ENCODE results near the gene RAPGEF1. TPM values are rescaled to one million over a fixed set of nuclear protein-coding genes. Genes with fewer than 3 reads are reported as not detected.

Gene RAPGEF1
- total and polyA plus RNA-seq, 2 donors (not counting 3 experiments of a cell fraction or from before 2014, with no cell fraction given), result 50.0 to 124 TPM

DNA sequence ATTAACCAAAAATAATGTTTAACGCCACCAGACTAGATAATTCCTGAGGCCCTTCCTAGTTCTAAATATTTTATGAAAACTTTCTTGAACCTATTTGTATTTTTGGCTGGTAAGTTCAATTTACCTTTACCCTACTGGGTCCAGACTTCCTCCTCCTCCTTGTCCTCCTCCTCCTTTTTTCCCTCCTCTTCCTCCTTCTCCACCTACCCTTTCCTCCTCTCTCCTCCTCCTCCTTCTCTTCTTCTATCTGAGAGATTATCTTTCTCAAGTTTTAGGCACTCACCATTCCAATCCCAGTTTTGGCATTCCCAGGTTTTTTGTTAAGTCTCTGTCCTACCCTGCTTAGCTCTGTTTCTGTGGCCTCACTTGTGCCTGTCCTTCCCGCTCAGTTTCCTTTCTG, 24.7 kb upstream of the RAPGEF1 start:
- TF ChIP-seq FOS (IDR thresholded peaks at IDR 0.05; ENCODE audit: borderline replicate concordance, insufficient read depth, low read length), result no peak
- TF ChIP-seq EZH2 (IDR thresholded peaks at IDR 0.05; ENCODE audit: borderline replicate concordance, low read depth, low read length, severe bottlenecking), result no peak
- TF ChIP-seq MYC (IDR thresholded peaks at IDR 0.05; ENCODE audit: low read depth, low read length), result no peak
- Histone ChIP-seq H3K27ac (ENCODE audit: insufficient read depth, low read depth, low read length) (no peak overlapping the region), H3K27me3 (ENCODE audit: control insufficient read depth in 2 of 2, insufficient read depth in 2 of 2, low read length in 2 of 2) (peaks cover 0 to 6% of the 10 kb centered on the region in 2 experiments), H3K36me3 (ENCODE audit: control insufficient read depth in 2 of 2, extremely low read depth in 1 of 2, insufficient read depth in 2 of 2, low read length in 2 of 2) (no peaks in the 10 kb centered on the region), H3K4me3 (replicated peaks in 1 of 3; ENCODE audit: insufficient read depth in 1 of 3, low read depth in 1 of 3, low read length in 3 of 3) (no peak overlapping the region), H3K4me1 (ENCODE audit: control insufficient read depth, extremely low read depth, insufficient read depth, low read length) (no peaks in the 10 kb centered on the region), H2AFZ (ENCODE audit: low read depth, low read length) (no peak overlapping the region), H4K20me1 (replicated peaks; ENCODE audit: control insufficient read depth, extremely low read depth, insufficient read depth, low read length) (no peaks in the 10 kb centered on the region), H3K9me3 (replicated peaks; ENCODE audit: control insufficient read depth, insufficient read depth, low read length) (no peaks in the 10 kb centered on the region), H3K4me2 (ENCODE audit: insufficient read depth, low read length) (no peak overlapping the region), H3K9me1 (replicated peaks; ENCODE audit: control insufficient read depth, extremely low read depth, insufficient read depth, low read length) (no peaks in the 10 kb centered on the region), H3K9ac (replicated peaks; ENCODE audit: extremely low read depth, insufficient read depth, low read length) (no peak overlapping the region), H3K79me2 (ENCODE audit: control insufficient read depth, insufficient read depth, low read length) (no peaks in the 10 kb centered on the region)
- no peak for FAIRE-seq
- dilution Hi-C loops (cut with MboI; ENCODE audit: extremely low pct_ligation_motif_present, low sequenced_read_pairs) (no loop called here), intact Hi-C loops (cut with micrococcal nuclease) (no loop called here)
- POLR2A ChIA-PET, result no interaction called here
- BruUV-seq (replicated peaks), result no TSS peak
- DNase-seq (ENCODE audit: low read depth, low spot score), result no peak
- CTCF ChIA-PET, result interaction anchor here (1.2 to 11.6 kb wide), 6 partner anchors 403 to 504 kb away, joined by 4 to 234 read pairs (median 10); no protein-coding TSS in a partner anchor

DNA sequence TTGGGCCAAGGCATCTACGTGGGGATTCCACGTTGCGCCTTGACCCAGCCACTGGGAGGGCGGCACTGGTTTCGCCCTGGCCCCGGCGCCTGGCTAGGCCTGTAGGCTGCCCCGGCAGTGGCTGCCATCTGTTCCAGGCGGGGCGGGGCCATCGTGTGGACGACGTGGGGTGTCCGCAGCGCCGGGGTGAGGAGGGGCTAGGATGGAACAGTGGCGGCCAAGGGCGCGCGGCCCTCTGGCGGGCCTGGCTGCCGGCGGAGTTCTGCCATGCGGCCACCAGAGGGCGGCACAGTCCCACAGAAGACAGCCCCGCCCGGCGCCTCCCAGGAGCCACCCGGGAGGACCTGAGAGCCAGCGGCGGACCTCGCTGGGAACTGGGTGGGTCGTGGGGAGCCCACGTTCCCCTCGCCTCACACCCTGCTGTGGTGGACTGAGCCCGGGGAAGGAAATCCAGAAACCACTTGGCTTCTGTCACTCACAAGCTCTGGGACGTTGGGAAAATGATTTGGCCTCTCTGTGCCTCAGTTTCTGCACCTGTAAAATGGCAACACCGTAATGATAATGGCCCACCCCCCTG, 22.6 kb upstream of the RAPGEF1 start:
- TF ChIP-seq JUN (IDR thresholded peaks at IDR 0.05; ENCODE audit: borderline replicate concordance, insufficient read depth, insufficient read length, low read depth), result no peak
- TF ChIP-seq, protein P1, sequence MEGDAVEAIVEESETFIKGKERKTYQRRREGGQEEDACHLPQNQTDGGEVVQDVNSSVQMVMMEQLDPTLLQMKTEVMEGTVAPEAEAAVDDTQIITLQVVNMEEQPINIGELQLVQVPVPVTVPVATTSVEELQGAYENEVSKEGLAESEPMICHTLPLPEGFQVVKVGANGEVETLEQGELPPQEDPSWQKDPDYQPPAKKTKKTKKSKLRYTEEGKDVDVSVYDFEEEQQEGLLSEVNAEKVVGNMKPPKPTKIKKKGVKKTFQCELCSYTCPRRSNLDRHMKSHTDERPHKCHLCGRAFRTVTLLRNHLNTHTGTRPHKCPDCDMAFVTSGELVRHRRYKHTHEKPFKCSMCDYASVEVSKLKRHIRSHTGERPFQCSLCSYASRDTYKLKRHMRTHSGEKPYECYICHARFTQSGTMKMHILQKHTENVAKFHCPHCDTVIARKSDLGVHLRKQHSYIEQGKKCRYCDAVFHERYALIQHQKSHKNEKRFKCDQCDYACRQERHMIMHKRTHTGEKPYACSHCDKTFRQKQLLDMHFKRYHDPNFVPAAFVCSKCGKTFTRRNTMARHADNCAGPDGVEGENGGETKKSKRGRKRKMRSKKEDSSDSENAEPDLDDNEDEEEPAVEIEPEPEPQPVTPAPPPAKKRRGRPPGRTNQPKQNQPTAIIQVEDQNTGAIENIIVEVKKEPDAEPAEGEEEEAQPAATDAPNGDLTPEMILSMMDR (IDR thresholded peaks at IDR 0.05; ENCODE audit: extremely low read depth in 1 of 2, insufficient read depth in 1 of 2, low read depth in 1 of 2, low read length in 2 of 2), result peak; percentile 77 to 91
- peak; percentile 47 for DNase-seq (ENCODE audit: low read depth, low spot score)
- peak; percentile 85 for FAIRE-seq

More for the DNA sequence above, 22.6 kb upstream of the RAPGEF1 start:
- H3K9ac ChIP-seq (replicated peaks; ENCODE audit: extremely low read depth, insufficient read depth, low read length), result no peak overlapping the region
- intact Hi-C loops (cut with micrococcal nuclease), result loop anchor here (1.0 to 2.0 kb wide), 4 partner anchors 404 to 506 kb away; no protein-coding TSS in a partner anchor
- no peaks in the 10 kb centered on the region for H3K4me1 ChIP-seq (ENCODE audit: control insufficient read depth, extremely low read depth, insufficient read depth, low read length)
- no peak overlapping the region for H2AFZ ChIP-seq (ENCODE audit: low read depth, low read length)
- H3K27ac ChIP-seq (ENCODE audit: insufficient read depth, low read depth, low read length), result no peak overlapping the region
- dilution Hi-C loops (cut with MboI; ENCODE audit: extremely low pct_ligation_motif_present, low sequenced_read_pairs), result no loop called here
- H3K4me3 ChIP-seq (replicated peaks in 1 of 3; ENCODE audit: insufficient read depth in 1 of 3, low read depth in 1 of 3, low read length in 3 of 3), result no peak overlapping the region
- no peaks in the 10 kb centered on the region for H3K79me2 ChIP-seq (ENCODE audit: control insufficient read depth, insufficient read depth, low read length)
- H3K4me2 ChIP-seq (ENCODE audit: insufficient read depth, low read length), result no peak overlapping the region
- H4K20me1 ChIP-seq (replicated peaks; ENCODE audit: control insufficient read depth, extremely low read depth, insufficient read depth, low read length), result no peaks in the 10 kb centered on the region
- no peaks in the 10 kb centered on the region for H3K9me3 ChIP-seq (replicated peaks; ENCODE audit: control insufficient read depth, insufficient read depth, low read length)
- POLR2A ChIA-PET, result no interaction called here
- no TSS peak for BruUV-seq (replicated peaks)
- CTCF ChIA-PET, result interaction anchor here (0.6 to 11.6 kb wide), 20 partner anchors 23 to 506 kb away, joined by 3 to 234 read pairs (median 4); no protein-coding TSS in a partner anchor
- peaks cover 13 to 17% of the 10 kb centered on the region in 2 experiments for H3K27me3 ChIP-seq (ENCODE audit: control insufficient read depth in 2 of 2, insufficient read depth in 2 of 2, low read length in 2 of 2)
- no peaks in the 10 kb centered on the region for H3K36me3 ChIP-seq (ENCODE audit: control insufficient read depth in 2 of 2, extremely low read depth in 1 of 2, insufficient read depth in 2 of 2, low read length in 2 of 2)
- no peaks in the 10 kb centered on the region for H3K9me1 ChIP-seq (replicated peaks; ENCODE audit: control insufficient read depth, extremely low read depth, insufficient read depth, low read length)
